ENCODE data around the gene SMCO2.
"Not testable (repeated sequence)": the region's sequence is repeated elsewhere in the genome, so short reads cannot be mapped to it uniquely, and the experiment has no call there.

The SMCO2 gene

DNA sequence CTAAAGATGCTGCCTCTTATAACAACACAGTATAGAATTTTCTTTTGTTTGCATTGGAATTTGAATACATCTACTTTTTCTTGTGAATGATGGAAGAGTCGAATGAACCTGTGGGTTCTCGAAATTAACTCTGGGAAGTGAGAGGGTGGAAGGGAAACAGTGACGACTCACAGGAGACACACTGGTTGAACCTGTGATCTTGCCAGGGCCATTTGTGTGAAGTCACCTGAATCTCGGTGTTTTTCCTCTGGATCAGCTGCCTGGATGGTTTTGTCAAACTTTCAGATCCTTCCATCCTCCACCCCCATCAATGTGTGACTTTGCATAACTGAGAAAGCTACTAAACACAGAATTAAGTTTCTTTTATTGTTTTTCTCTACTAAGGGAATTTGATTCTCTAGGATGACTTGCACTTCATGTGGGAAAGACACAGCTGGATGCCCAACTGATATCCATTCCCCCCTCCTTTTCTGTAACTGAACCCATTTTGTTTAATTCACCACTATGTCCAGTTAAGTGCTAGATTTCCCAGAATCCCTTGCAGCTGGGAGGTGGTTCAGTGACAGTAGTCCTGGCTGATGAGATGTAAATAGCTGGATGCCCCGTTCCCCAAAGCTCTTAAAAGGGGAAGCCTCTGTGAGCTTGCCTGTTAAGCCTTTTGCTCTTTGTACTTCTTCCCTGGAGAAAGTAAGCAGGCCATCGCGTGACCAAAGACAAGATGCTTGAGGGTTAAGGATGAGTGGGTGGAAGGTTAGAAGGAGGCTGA lies 83.8 kb downstream of the SMCO2 start:
- DNase-seq: no peak

DNA sequence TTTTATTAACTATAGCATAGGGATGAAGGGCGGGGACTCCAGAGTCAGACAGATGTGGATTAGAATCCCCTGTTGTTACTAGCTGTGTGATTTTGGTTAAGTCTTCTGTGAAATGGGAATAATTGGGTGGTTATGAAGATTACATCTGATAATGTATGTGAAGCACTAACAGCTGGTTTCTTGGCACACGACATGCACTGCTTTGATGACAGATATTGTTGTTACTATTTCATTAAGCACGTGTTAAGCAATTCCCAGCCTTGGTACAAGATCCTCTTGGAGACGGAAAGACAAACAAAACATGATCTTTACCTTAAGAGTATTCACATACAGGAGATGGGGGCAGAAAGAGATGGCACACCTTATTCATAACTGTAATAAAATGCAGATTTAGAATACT lies 85.4 kb downstream of the SMCO2 start:
- no peak for DNase-seq

DNA sequence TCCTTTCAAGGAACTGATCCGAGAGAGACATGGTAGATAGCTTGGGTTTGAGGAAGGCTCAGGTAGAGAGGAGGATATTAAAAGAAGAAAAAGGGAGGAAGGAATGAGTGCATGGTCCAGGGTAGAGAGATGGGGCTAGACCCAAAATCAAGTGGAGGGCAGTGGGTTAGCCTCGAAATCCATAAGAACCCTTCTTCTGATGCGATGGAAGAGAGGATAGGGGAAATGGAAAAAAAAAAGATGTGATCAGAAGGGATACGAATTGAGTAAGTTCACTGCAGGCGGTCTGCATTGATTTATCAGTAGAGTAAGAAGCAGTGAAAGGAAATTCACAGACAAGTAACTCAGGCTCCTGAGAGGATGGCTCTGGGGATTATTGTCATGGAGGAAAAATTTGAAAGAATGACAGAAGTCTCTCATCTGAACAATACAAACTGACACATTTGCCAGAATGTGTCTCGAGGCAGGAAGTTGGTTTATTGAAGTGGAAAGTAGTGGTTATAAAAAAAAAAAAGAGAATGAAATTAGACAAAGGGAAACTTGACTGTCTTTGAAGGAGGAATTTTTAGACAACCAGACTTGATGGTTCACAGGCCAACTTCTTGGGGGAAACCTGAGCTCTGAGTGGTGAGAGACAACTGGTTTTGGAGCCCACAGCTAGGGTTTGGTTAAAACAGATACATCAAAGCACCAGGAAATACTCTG lies 87.7 kb downstream of the SMCO2 start:
- no peak for DNase-seq

DNA sequence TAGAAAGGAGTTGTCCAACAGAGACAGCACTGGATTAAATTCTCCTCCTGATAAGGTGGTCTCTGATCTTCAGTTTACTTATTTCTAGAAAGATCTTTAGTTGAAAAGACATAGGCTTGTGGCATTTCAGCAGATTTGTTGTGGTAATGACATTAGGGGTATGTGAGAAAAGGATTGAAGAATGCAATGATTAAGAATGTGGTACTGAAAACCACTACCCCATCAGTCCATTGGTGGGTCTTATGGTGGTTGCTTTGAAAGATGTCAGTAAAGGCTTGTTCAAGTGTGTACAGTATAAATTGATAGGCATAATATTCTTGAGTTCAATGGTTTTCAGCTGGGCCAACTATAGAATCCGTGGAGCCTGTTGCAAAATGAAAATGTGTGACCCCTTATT lies 88.2 kb downstream of the SMCO2 start:
- DNase-seq: no peak

DNA sequence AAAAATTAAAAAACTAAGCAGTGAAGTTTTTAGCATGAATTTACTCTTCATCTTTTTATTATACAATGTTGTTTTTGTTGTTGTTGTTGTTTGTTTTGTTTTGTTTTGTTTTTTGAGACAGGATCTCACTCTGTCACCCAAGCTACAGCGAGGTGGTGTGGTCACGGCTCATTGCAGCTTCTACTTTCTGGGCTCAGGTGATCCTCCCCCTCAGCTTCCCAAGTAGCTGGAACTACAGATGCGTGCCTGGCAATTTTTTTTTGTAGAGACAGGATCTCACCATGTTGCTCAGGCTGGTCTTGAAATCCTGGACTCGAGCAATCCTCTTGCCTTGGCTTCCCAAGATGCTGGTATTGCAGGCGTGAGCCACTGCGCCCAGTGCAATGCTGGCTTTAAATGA lies 88.8 kb downstream of the SMCO2 start:
- no peak for DNase-seq

DNA sequence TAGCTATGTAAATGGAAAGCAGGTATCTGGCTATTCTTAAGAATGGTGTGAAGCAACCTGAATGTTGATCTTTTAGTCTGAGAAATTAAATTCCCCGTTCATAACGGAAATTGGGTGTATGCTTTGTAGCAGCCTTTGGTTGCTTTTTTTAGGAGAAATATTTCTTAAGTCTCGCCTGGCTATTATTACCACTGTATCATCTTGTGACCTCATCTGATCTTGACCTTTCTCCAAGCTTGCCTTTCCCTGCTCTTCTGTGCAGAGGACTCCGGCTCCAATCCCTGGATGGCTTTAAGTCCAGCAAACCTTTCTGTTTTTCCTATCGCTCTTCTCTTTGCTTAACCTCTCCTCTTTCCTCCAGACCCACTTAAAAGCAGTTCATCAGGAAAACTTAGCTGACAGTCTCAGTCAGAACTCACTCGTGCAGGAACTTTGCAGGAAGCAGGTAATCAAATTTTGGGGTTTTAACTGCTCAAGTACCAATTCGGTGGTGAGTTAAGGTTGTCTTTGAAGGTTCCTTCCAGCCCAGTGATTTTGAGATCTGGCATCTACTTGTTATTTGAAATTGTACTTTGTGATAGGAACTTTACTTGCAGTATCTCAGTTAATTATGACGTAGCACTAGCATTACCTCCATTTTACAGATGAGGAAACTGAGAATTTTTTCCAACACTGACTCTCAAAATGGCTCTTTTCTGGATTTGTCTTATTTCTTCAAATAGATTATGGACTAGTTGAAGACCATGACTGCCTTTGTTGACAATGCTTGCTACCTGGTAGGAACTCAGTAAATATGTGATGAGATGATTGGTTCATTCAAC lies 91.5 kb downstream of the SMCO2 start:
- no peak for DNase-seq

DNA sequence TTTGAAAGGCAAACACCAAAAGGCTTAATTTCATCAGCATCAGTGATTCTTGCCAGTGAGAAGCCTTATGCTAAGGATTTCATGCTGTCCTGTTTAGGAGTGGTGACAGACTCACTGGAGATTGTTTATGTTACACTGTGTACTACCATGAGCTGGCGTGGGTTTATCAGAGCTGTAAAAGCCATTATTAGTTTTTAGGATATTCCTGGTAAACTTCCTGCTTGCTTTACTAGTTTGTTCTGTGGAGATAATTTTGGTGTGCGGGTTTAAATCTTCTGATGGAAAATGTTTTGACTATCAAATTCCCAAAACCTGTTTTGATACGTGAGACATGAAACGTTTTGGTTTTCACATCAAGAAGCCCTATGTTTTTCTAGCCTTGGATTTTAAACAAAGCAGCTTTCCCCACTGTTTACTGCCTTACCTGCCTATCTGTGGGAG lies 92.7 kb downstream of the SMCO2 start:
- no peak for DNase-seq

DNA sequence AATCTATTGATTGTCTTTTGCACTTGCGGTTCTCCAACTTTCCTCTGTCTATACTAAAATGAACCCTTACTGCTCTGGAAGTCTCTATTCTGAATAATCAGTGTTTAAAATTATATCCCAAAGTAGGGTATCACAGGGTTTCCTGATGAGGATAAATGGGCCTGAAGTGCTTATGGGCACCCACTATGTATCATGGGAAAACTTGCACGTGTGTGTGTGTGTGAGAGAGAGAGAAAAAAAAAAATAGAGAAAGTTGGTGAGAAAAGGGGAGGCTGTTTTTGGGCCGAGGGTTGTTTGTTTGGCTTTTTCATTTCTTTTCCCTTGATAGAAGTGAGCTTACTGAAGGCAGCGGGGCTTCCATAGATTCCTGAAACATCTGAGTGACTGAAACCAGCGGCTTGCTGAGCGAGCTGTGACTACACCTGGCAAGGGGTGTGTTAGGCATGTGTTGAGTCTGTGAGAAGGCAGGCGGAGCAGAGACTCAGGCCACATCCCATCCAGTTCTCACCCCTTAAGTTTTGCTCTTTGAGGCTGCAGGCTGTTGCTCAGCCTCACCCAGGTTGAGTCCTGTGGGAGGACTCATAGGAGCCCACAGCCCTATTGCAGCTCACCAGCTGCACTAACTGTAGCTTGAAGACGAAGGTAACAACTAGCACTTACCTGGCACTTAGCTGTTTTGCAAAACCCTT lies 94.6 kb downstream of the SMCO2 start:
- no peak for DNase-seq

DNA sequence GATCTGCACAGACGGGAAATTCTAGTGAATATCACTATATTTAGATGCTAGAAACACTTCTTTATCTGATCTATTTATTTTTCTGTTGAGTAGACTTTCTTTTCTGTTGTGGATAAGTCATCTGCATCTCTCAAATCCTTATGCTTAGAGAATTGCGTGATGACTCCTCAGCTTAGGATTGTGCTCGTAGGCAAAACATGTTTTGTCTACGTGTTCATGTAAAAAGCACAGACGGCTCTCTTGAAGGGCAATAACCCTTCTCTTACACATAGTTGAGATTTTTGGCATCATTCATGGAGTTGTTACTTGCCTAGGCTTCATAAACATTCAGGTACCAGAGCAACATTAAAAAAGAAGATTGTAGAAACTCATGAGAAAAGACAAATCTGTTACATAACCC lies 96.1 kb downstream of the SMCO2 start:
- DNase-seq: no peak

DNA sequence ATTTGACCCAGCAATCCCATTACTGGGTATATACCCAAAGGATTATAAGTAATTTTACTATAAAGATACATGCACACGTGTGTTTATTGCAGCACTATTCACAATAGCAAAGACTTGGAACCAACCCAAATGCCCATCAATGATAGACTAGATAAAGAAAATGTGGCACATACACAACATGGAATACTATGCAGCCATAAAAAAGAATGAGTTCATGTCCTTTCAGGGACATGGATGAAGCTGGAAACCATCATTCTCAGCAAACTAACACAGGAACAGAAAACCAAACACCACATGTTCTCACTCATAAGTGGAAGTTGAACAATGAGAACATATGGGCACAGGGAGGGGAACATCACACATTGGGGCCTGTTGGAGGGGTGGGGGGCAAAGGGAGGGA lies 98.3 kb downstream of the SMCO2 start:
- DNase-seq: not testable (repeated sequence)

DNA sequence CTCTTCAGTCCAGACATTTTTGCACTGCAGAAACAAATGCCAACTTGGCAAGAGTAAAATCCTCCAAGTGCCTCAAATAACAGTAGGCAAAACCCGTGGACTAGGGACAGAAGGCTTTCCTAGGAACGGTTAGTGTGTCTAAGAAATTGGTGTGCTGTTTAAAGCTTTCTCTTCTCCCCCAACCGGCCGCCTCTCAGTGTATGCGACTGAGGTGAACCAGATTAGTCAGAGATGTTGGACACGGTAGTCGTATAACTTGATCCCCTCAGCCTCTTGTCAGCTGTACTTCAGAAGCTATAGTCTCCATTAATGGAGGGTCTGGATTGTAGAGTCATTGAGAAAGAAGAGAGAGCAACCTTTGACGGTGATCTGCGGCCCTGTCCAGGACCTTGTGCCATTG lies 99.1 kb downstream of the SMCO2 start:
- no peak for DNase-seq

DNA sequence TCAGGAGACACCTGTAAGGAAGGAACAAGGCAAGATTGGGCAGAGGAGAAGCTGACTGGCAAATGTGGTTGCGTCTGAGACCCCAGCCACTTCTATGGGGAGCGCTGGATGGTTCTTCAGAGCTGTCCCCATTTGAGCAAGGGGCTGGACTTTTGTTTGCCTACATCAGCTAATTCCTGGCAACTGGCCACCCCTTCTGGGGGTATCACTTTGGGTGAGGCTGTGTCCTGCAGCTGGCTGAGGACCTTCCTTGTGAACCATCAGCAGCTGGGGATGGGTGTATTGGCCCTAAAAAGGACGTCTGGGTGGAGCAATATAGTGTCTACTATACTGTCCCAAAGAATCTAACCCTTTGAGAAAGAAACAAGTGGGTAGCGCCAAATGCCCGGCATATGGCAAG lies 101.1 kb downstream of the SMCO2 start:
- no peak for DNase-seq

DNA sequence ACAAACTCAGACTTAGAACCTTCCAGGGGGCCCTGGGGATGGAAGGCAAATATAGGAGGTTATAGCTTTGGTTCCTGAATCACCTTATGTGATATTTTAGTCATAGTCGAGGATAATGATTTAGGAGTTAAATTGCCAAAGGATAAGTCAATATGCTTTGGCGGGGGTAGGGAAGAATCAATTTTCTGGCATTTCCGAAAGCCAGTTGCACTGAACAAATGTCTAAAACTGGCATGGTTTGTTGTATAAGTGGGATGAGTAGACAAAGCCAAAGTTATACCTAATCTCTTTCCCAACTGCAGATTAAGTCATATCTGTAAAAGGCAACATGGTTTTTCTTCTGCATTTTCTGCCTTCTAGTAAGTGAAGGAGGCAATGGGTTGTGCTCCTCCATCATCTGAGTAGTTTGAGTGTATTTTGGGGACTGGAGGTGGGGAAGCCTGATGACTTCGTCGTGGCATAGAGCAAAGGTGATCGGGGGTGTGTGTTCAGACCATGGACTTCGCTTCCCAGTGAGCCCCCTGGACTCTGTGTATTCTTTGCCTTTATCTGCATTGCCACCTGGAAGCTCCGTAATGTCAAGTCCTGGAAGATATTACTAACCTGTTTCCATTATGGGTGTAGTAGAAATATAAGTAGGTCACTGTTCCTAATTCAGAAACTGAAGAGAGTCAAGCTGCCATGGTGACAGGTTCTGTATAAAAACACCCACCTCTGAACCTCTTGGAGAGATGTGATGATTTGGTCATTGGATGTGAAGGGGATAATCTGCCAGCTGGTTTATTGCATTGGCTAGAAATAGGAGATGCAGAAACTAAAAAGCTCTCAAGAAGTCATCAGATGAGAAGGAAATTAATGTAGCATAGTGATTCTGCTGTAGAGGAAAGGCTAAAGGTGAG lies 102.0 kb downstream of the SMCO2 start:
- DNase-seq: no peak

DNA sequence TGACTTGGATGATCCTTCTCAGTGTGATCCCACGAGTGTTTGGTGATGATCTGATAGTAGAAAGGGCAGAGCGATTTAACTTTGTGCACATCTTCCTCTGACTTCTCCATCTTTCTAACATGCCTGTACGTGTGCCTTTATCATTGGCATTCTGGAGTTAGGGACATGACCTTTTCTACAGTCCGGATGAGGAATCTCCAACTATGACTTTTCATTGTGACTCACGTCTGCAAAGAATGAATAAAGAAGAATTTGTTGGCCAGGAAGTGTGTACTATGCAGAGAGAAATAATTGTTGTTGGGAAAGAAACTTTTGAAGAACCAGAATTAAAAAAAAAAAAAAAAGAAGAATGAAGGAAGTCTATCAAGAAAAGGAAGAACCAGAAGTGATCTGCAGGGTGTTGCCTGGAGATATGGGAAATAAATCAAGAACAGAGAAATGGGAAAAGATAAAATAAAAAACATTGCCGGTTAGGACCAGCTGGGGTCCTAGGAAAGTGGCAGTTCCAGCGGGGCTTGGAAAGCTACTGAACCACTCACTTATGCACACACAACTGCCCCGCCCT lies 102.8 kb downstream of the SMCO2 start:
- no peak for DNase-seq

DNA sequence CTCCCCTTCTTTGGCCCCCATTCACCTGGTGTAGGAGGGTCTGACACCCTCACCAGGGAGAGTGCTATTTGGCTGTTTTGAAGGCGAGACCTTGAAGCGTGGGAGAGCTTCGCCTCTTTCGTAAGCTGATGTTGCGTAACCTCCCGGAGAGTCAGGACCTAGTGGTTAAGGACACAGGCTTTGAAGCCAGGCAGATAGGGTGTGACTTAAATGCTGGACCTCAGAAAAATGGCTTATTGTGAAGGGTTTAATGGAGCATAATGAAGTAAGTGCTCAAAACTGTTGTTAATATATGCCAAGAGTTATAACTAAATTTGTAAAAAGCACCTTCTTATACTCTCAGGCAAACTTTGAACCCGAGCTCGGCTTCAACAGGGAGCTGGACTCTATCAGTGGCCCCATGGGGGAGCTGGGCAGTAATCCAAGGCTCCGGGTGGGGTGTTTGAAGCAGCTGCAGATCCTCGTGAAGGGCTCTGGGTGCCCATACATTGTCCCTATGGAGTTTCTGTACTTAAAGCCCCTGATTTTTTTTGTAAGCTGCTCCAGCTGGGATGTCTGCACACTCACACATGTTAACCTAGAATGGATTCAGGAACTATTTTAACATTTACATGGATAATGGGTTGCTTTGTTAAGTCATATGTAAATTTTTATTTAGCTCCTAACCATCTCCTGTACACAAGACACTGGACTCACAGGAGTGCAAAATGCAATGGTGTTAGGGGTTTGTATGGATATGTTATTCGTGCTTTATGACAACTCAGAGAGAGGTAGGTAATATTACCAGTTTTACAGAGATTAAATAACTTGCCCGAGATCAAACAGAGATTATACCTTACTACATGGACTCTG lies 103.5 kb downstream of the SMCO2 start:
- DNase-seq: no peak

DNA sequence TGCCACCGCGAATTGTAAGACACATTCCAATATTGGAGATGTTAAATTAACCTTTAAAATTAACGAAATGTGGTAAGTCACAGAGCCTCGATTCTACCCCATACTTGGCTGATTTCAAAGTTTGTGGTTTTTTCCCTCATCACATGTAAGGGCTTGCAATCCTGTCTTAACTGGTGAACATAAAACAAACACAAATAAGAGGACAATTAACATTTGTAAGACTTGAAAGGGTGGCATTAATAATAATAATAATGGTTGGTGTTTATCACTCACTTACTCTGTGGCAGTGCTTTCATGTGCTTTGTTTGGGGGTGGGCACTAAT lies 104.1 kb downstream of the SMCO2 start:
- DNase-seq: no peak

DNA sequence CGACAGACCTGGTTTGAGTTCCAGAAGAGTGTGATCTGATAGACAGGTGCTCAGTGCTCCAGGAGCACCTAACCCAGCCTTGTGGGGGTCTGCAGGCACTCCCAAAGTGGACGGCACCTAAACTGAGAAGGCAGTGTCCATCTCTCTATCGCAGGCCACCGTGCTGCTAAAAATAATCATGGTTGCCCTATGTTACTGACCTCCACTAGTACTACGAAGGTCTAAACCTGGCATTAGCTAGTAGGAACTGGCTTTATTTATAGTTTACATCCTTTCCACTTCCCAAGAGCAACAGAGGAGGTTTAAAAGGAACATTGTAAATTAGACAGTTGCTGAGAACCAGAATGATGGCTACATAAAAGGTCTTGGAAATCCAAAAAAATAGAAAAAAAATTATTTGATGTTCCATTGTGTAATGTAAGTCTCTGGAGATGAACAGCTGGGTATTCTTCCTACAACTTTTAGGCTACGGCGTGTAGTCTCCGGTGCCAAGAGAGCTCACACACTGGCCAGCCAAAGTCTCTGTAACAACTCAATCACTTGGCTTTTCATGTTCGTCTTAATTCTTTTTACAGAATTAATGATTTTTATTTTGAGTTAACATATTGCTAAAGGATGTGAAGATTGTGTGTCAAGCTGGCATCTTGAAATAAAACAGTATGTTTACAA lies 104.8 kb downstream of the SMCO2 start:
- no peak for DNase-seq

All from NCI-H1694 (cell line).